ENCODE measurements around the gene NELL2.
"Not testable (repeated sequence)": the region's sequence is repeated elsewhere in the genome, so short reads cannot be mapped to it uniquely, and the experiment has no call there.

Gene NELL2

GRCh38 chr12:44875954-44876543 lies at the start of gene NELL2:
NELL2 (minus strand) TSS chr12:44876315; CDS start chr12:44875869, 446 bp downstream.
- in situ Hi-C loops (cut with MboI; ENCODE audit: low sequenced_read_pairs) = no loop called here

GRCh38 chr12:44921736-44922135 lies 45.6 kb upstream of the NELL2 start:
- in situ Hi-C loops (cut with MboI; ENCODE audit: low sequenced_read_pairs) = no loop called here

- in situ Hi-C loops (cut with MboI; ENCODE audit: low sequenced_read_pairs) = no loop called here
Observed at GRCh38 chr12:44917141-44917540, 41.0 kb upstream of the NELL2 start.

GRCh38 chr12:44915958-44916357 lies 39.8 kb upstream of the NELL2 start:
- in situ Hi-C loops (cut with MboI; ENCODE audit: low sequenced_read_pairs) = no loop called here

- in situ Hi-C loops (cut with MboI; ENCODE audit: low sequenced_read_pairs) = no loop called here
Observed at GRCh38 chr12:44904321-44904720, 28.2 kb upstream of the NELL2 start.

- in situ Hi-C loops (cut with MboI; ENCODE audit: low sequenced_read_pairs) = not testable (repeated sequence)
Observed at GRCh38 chr12:44898108-44898507, 22.0 kb upstream of the NELL2 start.

- in situ Hi-C loops (cut with MboI; ENCODE audit: low sequenced_read_pairs) = no loop called here
Observed at GRCh38 chr12:44889926-44890325, 13.8 kb upstream of the NELL2 start.

- in situ Hi-C loops (cut with MboI; ENCODE audit: low sequenced_read_pairs) = no loop called here
Observed at GRCh38 chr12:44889162-44889561, 13.0 kb upstream of the NELL2 start.

- in situ Hi-C loops (cut with MboI; ENCODE audit: low sequenced_read_pairs) = no loop called here
Observed at GRCh38 chr12:44885902-44886301, 9.8 kb upstream of the NELL2 start.

GRCh38 chr12:44881197-44881596 lies 5.1 kb upstream of the NELL2 start:
- in situ Hi-C loops (cut with MboI; ENCODE audit: low sequenced_read_pairs) = no loop called here

GRCh38 chr12:44876544-44877410 lies 662 bp upstream of the NELL2 start:
- in situ Hi-C loops (cut with MboI; ENCODE audit: low sequenced_read_pairs) = no loop called here

- in situ Hi-C loops (cut with MboI; ENCODE audit: low sequenced_read_pairs) = no loop called here
Observed at GRCh38 chr12:44875417-44875953, 630 bp downstream of the NELL2 start.

- in situ Hi-C loops (cut with MboI; ENCODE audit: low sequenced_read_pairs) = no loop called here
Observed at GRCh38 chr12:44874981-44875416, 1.1 kb downstream of the NELL2 start.

- in situ Hi-C loops (cut with MboI; ENCODE audit: low sequenced_read_pairs) = no loop called here
Observed at GRCh38 chr12:44873898-44874297, 2.2 kb downstream of the NELL2 start.

GRCh38 chr12:44869503-44869902 lies 6.6 kb downstream of the NELL2 start:
- in situ Hi-C loops (cut with MboI; ENCODE audit: low sequenced_read_pairs) = no loop called here

- in situ Hi-C loops (cut with MboI; ENCODE audit: low sequenced_read_pairs) = no loop called here
Observed at GRCh38 chr12:44863867-44864266, 12.2 kb downstream of the NELL2 start.

- in situ Hi-C loops (cut with MboI; ENCODE audit: low sequenced_read_pairs) = no loop called here
Observed at GRCh38 chr12:44859998-44860689, 16.0 kb downstream of the NELL2 start.

- in situ Hi-C loops (cut with MboI; ENCODE audit: low sequenced_read_pairs) = no loop called here
Observed at GRCh38 chr12:44858226-44858855, 17.8 kb downstream of the NELL2 start.

GRCh38 chr12:44852483-44852882 lies 23.6 kb downstream of the NELL2 start:
- in situ Hi-C loops (cut with MboI; ENCODE audit: low sequenced_read_pairs) = no loop called here

GRCh38 chr12:44851586-44851985 lies 24.5 kb downstream of the NELL2 start:
- in situ Hi-C loops (cut with MboI; ENCODE audit: low sequenced_read_pairs) = no loop called here

GRCh38 chr12:44848703-44849085 lies 27.4 kb downstream of the NELL2 start:
- in situ Hi-C loops (cut with MboI; ENCODE audit: low sequenced_read_pairs) = no loop called here
